Mucosa of descending colon (tissue), 3 donors: Measurements from ENCODE around the gene HPGDS. TPM values are rescaled to one million over a fixed set of nuclear protein-coding genes. Genes with fewer than 3 reads are reported as not detected.

Experiments
- ATAC-seq: fragments of 200-7000 bp; cut with Tn5 transposase; one replicate; pipeline ENCODE4 v1.9.1; 2020; ENCODE audit warnings: mild to moderate bottlenecking, moderate library complexity
- DNase-seq, 3 donors: peaks; one replicate each; pipeline ENCODE4 v3.0.0-alpha.2; 2020
- H3K36me3 ChIP-seq: fragments of 200-600 bp; one replicate; pipeline ENCODE4 v1.8.0; 2021; ENCODE audit warnings: low read depth, mild to moderate bottlenecking
- H3K4me1 ChIP-seq: fragments of 200-600 bp; one replicate; pipeline ENCODE4 v1.8.0; 2021; ENCODE audit warnings: low read depth, mild to moderate bottlenecking
- H3K4me3 ChIP-seq: fragments of 200-600 bp; one replicate; pipeline ENCODE4 v1.8.0; 2021; ENCODE audit warnings: mild to moderate bottlenecking
- H3K9me3 ChIP-seq: fragments of 200-600 bp; one replicate; pipeline ENCODE4 v1.8.0; 2021; ENCODE audit warnings: mild to moderate bottlenecking
- intact Hi-C, 2 donors: fragments of 100-400 bp; cut with DNase I in 1 of 2; cut with micrococcal nuclease in 1 of 2; formaldehyde crosslinking; loops; one replicate each; pipeline versions ENCODE4 v1.11.0 to v1.11.1; 2022; cut with DNase I, micrococcal nuclease
- total RNA-seq, 3 donors: library from RNA; stranded (reverse); fragmentation: NEBNext Ultra II Directional in 2 of 3; extraction: Animal tissue kit (Norgen Biotek cat#: 25700) in 2 of 3; gene quantifications; one replicate each; pipeline versions ENCODE4 v1.2.1 to v1.2.4, GENCODE V29; 2021 to 2023
- TF ChIP-seq, protein P1 (sequence below): fragments of 200-600 bp; IDR thresholded peaks from one replicate; pipeline ENCODE4 v1.8.0; 2022; ENCODE audit warnings: antibody characterized with exemption, mild to moderate bottlenecking
- donor health status: DM: no; HTN: no; CAD: no; lungs with moderate emphysema.
- donor health status: DM: no; HTN: no; CAD: no.
- donor health status: DM: no; HTN: yes; CAD: no.

Gene HPGDS
- total RNA-seq, 3 donors from 2014 or later, result 1.8 to 6.3 (median 5.4) TPM

DNA sequence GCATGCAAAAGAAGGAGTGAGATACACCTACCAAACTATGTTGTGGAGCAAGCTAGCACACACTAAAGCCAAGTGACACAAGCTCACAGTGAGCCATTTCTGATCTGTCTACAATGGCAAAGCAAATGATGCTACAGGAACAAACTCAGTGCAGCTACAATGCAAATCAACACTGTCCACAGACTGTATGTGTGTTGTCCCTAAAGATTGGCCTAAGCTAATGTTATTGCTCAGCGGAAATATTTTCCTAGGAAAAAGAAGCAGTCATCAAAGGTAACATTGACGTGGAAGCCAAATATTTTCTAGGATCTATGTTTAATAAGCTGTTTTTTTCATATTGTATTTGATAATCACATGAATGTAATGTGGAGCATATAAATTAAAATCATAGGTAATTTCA lies 34.7 kb upstream of the HPGDS start:
- no peak overlapping the region for H3K4me3 ChIP-seq
- no peak for ATAC-seq
- no peak for DNase-seq
- intact Hi-C loops, result no loop called here
- no peaks in the 10 kb centered on the region for H3K9me3 ChIP-seq
- H3K4me1 ChIP-seq, result no peaks in the 10 kb centered on the region
- H3K36me3 ChIP-seq, result no peaks in the 10 kb centered on the region
- TF ChIP-seq, protein P1, sequence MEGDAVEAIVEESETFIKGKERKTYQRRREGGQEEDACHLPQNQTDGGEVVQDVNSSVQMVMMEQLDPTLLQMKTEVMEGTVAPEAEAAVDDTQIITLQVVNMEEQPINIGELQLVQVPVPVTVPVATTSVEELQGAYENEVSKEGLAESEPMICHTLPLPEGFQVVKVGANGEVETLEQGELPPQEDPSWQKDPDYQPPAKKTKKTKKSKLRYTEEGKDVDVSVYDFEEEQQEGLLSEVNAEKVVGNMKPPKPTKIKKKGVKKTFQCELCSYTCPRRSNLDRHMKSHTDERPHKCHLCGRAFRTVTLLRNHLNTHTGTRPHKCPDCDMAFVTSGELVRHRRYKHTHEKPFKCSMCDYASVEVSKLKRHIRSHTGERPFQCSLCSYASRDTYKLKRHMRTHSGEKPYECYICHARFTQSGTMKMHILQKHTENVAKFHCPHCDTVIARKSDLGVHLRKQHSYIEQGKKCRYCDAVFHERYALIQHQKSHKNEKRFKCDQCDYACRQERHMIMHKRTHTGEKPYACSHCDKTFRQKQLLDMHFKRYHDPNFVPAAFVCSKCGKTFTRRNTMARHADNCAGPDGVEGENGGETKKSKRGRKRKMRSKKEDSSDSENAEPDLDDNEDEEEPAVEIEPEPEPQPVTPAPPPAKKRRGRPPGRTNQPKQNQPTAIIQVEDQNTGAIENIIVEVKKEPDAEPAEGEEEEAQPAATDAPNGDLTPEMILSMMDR, result no peak

DNA sequence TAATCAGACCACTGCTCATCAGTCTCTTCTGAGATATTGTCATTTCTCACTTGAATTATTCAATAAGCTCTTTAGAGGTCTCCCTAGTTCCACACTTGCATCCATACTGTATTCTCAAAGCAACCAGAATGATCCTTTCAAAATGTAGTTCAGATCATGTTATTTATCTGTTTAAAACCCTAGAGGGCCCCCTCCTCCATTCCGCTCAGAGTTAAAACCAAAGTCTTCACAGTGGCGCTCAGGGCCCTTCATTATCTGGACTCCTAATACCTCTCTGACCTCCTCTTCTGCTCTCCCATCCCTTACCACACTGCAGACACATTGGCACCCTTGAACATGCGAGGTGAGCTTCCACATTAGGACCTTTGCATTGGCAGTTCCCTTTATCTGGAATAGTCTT lies 32.7 kb upstream of the HPGDS start:
- intact Hi-C loops, result no loop called here
- Histone ChIP-seq H3K4me3 (no peak overlapping the region), H3K36me3 (no peaks in the 10 kb centered on the region), H3K4me1 (no peaks in the 10 kb centered on the region), H3K9me3 (no peaks in the 10 kb centered on the region)
- ATAC-seq (no peak), DNase-seq (no peak)
- TF ChIP-seq, protein P1, result no peak

DNA sequence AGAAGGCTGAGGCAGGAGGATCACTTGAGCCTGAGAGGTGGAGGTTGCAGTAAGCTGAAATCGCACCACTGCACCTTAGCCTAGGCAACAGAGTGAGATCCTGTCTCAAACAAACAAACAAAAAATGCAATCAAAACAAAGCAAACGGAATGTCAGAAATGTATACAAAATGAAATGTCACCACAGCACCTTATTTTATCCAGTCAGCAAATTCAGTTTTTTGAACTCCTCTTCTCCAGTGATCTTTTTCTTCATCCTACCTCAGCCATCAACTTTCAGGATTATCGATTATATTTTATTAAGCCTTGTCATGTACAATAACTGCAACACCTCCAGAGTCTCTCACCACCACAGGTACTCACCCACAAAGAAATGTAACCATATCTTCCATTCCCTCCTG lies 31.1 kb upstream of the HPGDS start:
- no peak for ATAC-seq
- intact Hi-C loops, result no loop called here
- H3K9me3 ChIP-seq, result no peaks in the 10 kb centered on the region

DNA sequence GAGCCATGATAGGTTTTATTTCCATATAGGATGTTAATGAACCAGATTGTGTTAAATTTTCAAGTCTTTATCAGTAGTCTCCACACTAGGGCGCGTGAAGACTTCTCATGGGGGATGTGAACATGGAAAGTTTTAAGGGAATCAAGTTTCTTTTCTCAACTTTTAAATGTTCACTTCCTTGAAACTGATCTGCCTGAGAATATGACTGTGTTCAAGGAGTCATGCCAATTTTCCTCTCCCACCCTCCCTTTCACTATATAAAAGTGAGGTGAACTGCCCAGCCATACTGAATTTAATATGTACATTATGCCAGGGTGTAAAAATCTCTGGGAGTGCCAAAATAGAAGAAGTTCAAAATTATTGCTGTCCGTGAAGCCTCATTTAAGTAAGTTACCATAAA lies 30.4 kb upstream of the HPGDS start:
- intact Hi-C loops, result no loop called here
- peak; percentile 35 for ATAC-seq

More for the DNA sequence above, 31.1 kb upstream of the HPGDS start:
- no peak for DNase-seq
- TF ChIP-seq, protein P1, result no peak
- Histone ChIP-seq H3K36me3 (no peaks in the 10 kb centered on the region), H3K4me1 (no peaks in the 10 kb centered on the region), H3K4me3 (no peak overlapping the region)

DNA sequence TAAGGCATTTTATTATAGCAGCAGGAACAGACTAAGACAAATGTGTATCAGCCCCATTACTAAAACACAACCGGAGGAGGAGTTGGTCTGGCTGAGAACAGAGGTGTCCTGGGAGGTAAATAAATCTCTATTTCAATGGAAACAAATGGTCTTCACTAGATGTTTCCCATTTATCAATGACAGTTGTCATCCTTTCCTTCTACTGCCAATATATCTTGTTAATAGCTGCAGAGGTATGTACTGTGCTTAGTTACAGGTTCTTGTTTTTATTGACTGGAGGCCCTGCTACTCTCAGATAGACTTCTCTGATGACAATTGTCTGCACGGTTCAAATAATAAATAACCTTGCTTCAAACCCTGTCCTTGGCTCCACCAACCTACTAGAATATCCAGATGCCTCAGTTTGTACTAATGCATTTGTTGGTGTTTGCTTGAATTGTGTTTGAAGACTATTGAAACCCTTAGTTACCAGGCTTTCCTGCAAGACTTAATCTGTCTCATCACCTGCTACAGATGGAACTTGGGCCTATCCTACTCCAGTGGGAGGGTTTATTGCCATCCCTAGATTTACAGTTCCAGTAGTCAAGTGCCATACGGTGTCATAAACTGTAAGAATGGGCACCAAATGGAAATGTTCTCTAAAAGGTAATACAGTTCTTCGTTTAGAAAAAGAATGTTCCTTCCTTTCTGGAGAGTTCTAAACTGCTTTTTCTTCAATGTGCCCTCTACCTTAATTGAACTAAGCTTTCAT lies 29.8 kb upstream of the HPGDS start:
- ATAC-seq (peak; percentile 86), DNase-seq (peak in 1 of 3 donors; percentile 15)
- intact Hi-C loops, result no loop called here
- Histone ChIP-seq H3K9me3 (no peaks in the 10 kb centered on the region), H3K4me1 (no peaks in the 10 kb centered on the region), H3K36me3 (no peaks in the 10 kb centered on the region), H3K4me3 (no peak overlapping the region)
- TF ChIP-seq, protein P1, result no peak

More for the DNA sequence above, 30.4 kb upstream of the HPGDS start:
- Histone ChIP-seq H3K36me3 (no peaks in the 10 kb centered on the region), H3K9me3 (no peaks in the 10 kb centered on the region), H3K4me3 (no peak overlapping the region), H3K4me1 (no peaks in the 10 kb centered on the region)
- TF ChIP-seq, protein P1, result no peak
- no peak for DNase-seq

DNA sequence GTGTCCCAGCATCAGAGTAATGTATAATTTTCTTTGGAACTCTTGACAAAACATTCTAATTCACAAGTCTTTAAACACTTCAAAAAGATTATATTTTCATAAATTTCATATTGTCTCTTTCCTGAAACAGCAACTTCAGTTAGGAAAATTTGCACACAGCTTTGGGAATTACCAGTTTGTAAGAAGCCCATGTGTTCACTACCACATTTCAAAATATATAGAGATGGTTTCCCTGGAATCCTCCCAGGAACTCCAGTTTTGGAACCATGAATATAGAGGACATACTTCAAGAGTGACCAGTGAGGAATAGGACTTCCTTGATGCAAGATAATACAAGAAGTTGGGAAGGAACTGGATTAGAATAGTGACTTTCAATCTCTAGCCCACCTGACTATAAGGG lies 28.7 kb upstream of the HPGDS start:
- intact Hi-C loops, result no loop called here
- Histone ChIP-seq H3K4me1 (no peaks in the 10 kb centered on the region), H3K4me3 (no peak overlapping the region), H3K9me3 (no peaks in the 10 kb centered on the region), H3K36me3 (no peaks in the 10 kb centered on the region)
- TF ChIP-seq, protein P1, result no peak
- DNase-seq (no peak), ATAC-seq (no peak)
